Cardiac fibroblast (primary cell): ENCODE measurements around the gene TRMU.

Source experiments
- DNase-seq, 2 donors: peaks; one replicate each; pipeline versions ENCODE4 v3.0.0 to v3.0.0-alpha.2; 2010; ENCODE audit warnings: low read depth in 2 of 2
- H3K4me3 ChIP-seq, 2 donors: replicated peaks in 1 of 2; 1 replicate in 1 of 2; 2 replicates in 1 of 2; pipeline ENCODE4 v1.5.1; 2011; ENCODE audit warnings: low read depth in 2 of 2, low read length in 2 of 2, mild to moderate bottlenecking in 2 of 2, moderate library complexity in 1 of 2
- CTCF ChIP-seq: IDR thresholded peaks from one replicate; pipeline ENCODE4 v1.5.1; 2011; ENCODE audit warnings: low read depth, mild to moderate bottlenecking, low read length, inconsistent platforms

The TRMU gene

GRCh38 chr22:46406791-46407190 is 71.3 kb downstream of the TRMU start:
- TF ChIP-seq CTCF: no peak
- DNase-seq: no peak
- no peak overlapping the region for H3K4me3 ChIP-seq
